Measurements from ENCODE around the gene POU2F1. TPM values are rescaled to one million over a fixed set of nuclear protein-coding genes. Genes with fewer than 3 reads are reported as not detected.

Gene POU2F1
- polyA plus RNA-seq, 2 of the 4 experiments (the other 2 are of a cell fraction) = 2.9 to 9.4 TPM

DNA sequence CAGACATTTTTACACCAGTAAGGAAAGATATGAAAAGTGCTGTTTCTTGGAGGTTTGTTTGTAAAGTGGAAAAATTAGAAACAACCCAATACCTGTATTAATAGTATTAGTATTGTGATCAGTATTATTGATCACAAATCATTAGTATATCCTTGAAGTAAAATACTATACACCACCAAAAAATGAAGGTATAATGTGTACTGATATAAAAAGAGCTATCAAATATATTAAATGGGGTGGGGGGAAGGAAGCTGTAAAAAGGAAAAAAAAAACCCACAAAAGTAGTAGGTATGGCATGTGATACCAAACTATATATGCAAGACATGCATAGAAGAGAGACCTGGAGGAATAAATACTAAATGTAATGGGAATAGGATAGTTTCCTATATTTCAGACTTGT is 46.3 kb downstream of the POU2F1 start:
- Histone ChIP-seq H3K4me3 (no peak overlapping the region), H3K4me1 (peaks cover 17% of the 10 kb centered on the region; the same call in 1 of the 3 replicates), H3K9me3 (no peaks in the 10 kb centered on the region), H3K4me2 (no peak overlapping the region), H3K27ac (no peak overlapping the region)
- ChIA-PET POLR2A (interaction anchor here (1.2 kb wide), 1 partner anchor 47 kb away, joined by 3 read pairs; the partner anchor contains the start of gene POU2F1), CTCF (interaction anchor here (0.5 to 6.5 kb wide), 21 partner anchors 8 to 421 kb away, joined by 3 to 72 read pairs (median 6); no protein-coding TSS in a partner anchor)
- DNase-seq (ENCODE audit: low read depth in 1 of 2, low spot score in 1 of 2) (no peak), FAIRE-seq (no peak), ATAC-seq (no peak)
- TF ChIP-seq MAZ (IDR thresholded peaks at IDR 0.05; ENCODE audit: borderline replicate concordance, low read depth, low read length) = no peak
- TF ChIP-seq EHMT2 (IDR thresholded peaks at IDR 0.05; ENCODE audit: low read depth) = no peak
- TF ChIP-seq ELK1 (IDR thresholded peaks at IDR 0.05; ENCODE audit: low read depth, low read length) = no peak
- no peak for TF ChIP-seq RAD21 (conservative IDR thresholded peaks at IDR 0.05 in 1 of 2, IDR thresholded peaks at IDR 0.05 in 1 of 2)
- no peak for TF ChIP-seq FOXS1 (CRISPR knock-in tag; IDR thresholded peaks at IDR 0.05)
- no peak for TF ChIP-seq JUNB (IDR thresholded peaks at IDR 0.05)
- no peak for TF ChIP-seq CEBPB (IDR thresholded peaks at IDR 0.05)

DNA sequence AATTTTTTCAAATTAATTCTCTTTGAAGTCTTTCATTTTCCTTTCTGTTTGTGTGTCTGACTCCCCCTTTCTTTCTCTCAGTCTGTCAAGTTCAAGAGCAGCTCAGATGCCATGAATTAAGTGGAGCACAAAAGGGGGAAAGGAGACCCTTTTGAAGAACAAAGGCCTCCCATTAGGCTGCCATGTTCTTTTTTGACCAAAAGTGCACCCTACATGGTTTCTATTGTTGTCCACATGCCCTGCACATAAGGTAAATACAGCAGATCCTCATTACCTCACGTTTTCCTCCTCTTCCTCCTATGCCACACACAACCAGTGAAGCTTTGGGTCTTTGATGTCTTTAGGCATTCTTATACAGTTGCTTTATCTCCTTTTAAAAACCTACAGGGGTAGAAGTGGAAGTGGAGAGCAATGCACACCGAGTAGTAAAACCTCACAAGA is 47.7 kb downstream of the POU2F1 start:
- FAIRE-seq (no peak), ATAC-seq (no peak), DNase-seq (ENCODE audit: low read depth in 1 of 2, low spot score in 1 of 2) (no peak)
- H3K27ac ChIP-seq = peak overlapping the region in 1 of 2 experiments; percentile 42; a peak in 3 of 6 replicates
- TF ChIP-seq NFE2L2 (conservative IDR thresholded peaks at IDR 0.05; ENCODE audit: low read length) (no peak), TFCP2L1 (CRISPR knock-in tag; IDR thresholded peaks at IDR 0.05) (no peak), MAZ (IDR thresholded peaks at IDR 0.05; ENCODE audit: borderline replicate concordance, low read depth, low read length) (no peak), RAD21 (conservative IDR thresholded peaks at IDR 0.05 in 1 of 2, IDR thresholded peaks at IDR 0.05 in 1 of 2) (no peak), EP300 (IDR thresholded peaks at IDR 0.05) (no peak), HOXB5 (CRISPR knock-in tag; IDR thresholded peaks at IDR 0.05) (no peak), FOXS1 (CRISPR knock-in tag; IDR thresholded peaks at IDR 0.05) (no peak), SMC3 (IDR thresholded peaks at IDR 0.05) (no peak), MAFK (IDR thresholded peaks at IDR 0.05; ENCODE audit: partially characterized antibody) (no peak), E2F6 (IDR thresholded peaks at IDR 0.05; ENCODE audit: borderline replicate concordance, low read depth) (no peak), RFX5 (IDR thresholded peaks at IDR 0.05) (no peak), ZFP36 (IDR thresholded peaks at IDR 0.05; ENCODE audit: borderline replicate concordance, partially characterized antibody) (no peak), USF2 (IDR thresholded peaks at IDR 0.05) (no peak)
- TF ChIP-seq, protein P1, sequence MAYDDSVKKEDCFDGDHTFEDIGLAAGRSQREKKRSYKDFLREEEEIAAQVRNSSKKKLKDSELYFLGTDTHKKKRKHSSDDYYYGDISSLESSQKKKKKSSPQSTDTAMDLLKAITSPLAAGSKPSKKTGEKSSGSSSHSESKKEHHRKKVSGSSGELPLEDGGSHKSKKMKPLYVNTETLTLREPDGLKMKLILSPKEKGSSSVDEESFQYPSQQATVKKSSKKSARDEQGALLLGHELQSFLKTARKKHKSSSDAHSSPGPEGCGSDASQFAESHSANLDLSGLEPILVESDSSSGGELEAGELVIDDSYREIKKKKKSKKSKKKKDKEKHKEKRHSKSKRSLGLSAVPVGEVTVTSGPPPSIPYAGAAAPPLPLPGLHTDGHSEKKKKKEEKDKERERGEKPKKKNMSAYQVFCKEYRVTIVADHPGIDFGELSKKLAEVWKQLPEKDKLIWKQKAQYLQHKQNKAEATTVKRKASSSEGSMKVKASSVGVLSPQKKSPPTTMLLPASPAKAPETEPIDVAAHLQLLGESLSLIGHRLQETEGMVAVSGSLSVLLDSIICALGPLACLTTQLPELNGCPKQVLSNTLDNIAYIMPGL (CRISPR knock-in tag; IDR thresholded peaks at IDR 0.05; ENCODE audit: borderline replicate concordance) = no peak
- TF ChIP-seq, protein P2, sequence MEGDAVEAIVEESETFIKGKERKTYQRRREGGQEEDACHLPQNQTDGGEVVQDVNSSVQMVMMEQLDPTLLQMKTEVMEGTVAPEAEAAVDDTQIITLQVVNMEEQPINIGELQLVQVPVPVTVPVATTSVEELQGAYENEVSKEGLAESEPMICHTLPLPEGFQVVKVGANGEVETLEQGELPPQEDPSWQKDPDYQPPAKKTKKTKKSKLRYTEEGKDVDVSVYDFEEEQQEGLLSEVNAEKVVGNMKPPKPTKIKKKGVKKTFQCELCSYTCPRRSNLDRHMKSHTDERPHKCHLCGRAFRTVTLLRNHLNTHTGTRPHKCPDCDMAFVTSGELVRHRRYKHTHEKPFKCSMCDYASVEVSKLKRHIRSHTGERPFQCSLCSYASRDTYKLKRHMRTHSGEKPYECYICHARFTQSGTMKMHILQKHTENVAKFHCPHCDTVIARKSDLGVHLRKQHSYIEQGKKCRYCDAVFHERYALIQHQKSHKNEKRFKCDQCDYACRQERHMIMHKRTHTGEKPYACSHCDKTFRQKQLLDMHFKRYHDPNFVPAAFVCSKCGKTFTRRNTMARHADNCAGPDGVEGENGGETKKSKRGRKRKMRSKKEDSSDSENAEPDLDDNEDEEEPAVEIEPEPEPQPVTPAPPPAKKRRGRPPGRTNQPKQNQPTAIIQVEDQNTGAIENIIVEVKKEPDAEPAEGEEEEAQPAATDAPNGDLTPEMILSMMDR (IDR thresholded peaks at IDR 0.05) = no peak
- TF ChIP-seq, protein P3, sequence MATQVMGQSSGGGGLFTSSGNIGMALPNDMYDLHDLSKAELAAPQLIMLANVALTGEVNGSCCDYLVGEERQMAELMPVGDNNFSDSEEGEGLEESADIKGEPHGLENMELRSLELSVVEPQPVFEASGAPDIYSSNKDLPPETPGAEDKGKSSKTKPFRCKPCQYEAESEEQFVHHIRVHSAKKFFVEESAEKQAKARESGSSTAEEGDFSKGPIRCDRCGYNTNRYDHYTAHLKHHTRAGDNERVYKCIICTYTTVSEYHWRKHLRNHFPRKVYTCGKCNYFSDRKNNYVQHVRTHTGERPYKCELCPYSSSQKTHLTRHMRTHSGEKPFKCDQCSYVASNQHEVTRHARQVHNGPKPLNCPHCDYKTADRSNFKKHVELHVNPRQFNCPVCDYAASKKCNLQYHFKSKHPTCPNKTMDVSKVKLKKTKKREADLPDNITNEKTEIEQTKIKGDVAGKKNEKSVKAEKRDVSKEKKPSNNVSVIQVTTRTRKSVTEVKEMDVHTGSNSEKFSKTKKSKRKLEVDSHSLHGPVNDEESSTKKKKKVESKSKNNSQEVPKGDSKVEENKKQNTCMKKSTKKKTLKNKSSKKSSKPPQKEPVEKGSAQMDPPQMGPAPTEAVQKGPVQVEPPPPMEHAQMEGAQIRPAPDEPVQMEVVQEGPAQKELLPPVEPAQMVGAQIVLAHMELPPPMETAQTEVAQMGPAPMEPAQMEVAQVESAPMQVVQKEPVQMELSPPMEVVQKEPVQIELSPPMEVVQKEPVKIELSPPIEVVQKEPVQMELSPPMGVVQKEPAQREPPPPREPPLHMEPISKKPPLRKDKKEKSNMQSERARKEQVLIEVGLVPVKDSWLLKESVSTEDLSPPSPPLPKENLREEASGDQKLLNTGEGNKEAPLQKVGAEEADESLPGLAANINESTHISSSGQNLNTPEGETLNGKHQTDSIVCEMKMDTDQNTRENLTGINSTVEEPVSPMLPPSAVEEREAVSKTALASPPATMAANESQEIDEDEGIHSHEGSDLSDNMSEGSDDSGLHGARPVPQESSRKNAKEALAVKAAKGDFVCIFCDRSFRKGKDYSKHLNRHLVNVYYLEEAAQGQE (IDR thresholded peaks at IDR 0.05) = no peak
- no peak overlapping the region for H3K4me2 ChIP-seq
- no peak overlapping the region for H3K4me3 ChIP-seq
- peaks cover 16% of the 10 kb centered on the region; the same call in 1 of the 3 replicates for H3K4me1 ChIP-seq
- 66% methylated on average over 2 of the region's 2 CpGs for WGBS (ENCODE audit: missing lambda C conversion rate)
- CTCF ChIA-PET = interaction anchor here (0.6 to 6.5 kb wide), 38 partner anchors 10 to 420 kb away, joined by 3 to 72 read pairs (median 4); partner anchors contain the start of gene POU2F1
- H3K9me3 ChIP-seq = no peaks in the 10 kb centered on the region
- POLR2A ChIA-PET = no interaction called here

All from A549 (cell line).